Stomach (tissue), 9 donors: ENCODE measurements around the gene GPR4. TPM values are rescaled to one million over a fixed set of nuclear protein-coding genes. Genes with fewer than 3 reads are reported as not detected.

ENCODE experiments used
- DNase-seq, 2 donors: peaks; one replicate each; pipeline versions ENCODE4 v3.0.0 to v3.0.0-alpha.2; 2013 to 2019
- H3K27ac ChIP-seq, 5 donors: fragments of 200-600 bp in 4 of 5; sonication (generic) in 4 of 5; one replicate each; pipeline ENCODE4 v1.5.1; 2013 to 2019; ENCODE audit warnings: mild to moderate bottlenecking in 1 of 5, moderate library complexity in 1 of 5
- H3K27me3 ChIP-seq, 3 donors: fragments of 200-600 bp; sonication (generic); one replicate each; pipeline ENCODE4 v1.5.1; 2017 to 2019; ENCODE audit warnings: mixed run types in 1 of 3
- H3K36me3 ChIP-seq, 4 donors: fragments of 200-600 bp; sonication (generic); 1 replicate in 3 of 4; 2 replicates in 1 of 4; pipeline ENCODE4 v1.5.1; 2016 to 2019
- H3K4me1 ChIP-seq, 4 donors: fragments of 200-600 bp; sonication (generic); one replicate each; pipeline ENCODE4 v1.5.1; 2016 to 2019
- H3K4me3 ChIP-seq, 4 donors: fragments of 200-600 bp; sonication (generic) in 3 of 4; one replicate each; pipeline ENCODE4 v1.5.1; 2016 to 2019; ENCODE audit warnings: mild to moderate bottlenecking in 1 of 4
- H3K9me3 ChIP-seq, 4 donors: fragments of 200-600 bp; sonication (generic); one replicate each; pipeline ENCODE4 v1.5.1; 2016 to 2019
- CTCF ChIP-seq, 7 experiments: fragments of 450-650 bp in 4 of 7; fragments of 200-600 bp in 3 of 7; sonication (generic) in 3 of 7; IDR thresholded peaks; one replicate each; pipeline ENCODE4 v1.5.1; 2016 to 2019; ENCODE audit warnings: antibody characterized with exemption in 7 of 7, control low read depth in 2 of 7, mild to moderate bottlenecking in 1 of 7
- EP300 ChIP-seq: sonication (generic); formaldehyde crosslinking; IDR thresholded peaks from one replicate; pipeline ENCODE4 v1.6.1; 2017; ENCODE audit warnings: antibody characterized with exemption
- POLR2A ChIP-seq, 4 donors: fragments of 450-650 bp; IDR thresholded peaks; one replicate each; pipeline ENCODE4 v1.6.1; 2016; ENCODE audit warnings: antibody characterized with exemption in 4 of 4, control low read depth in 2 of 4, mild to moderate bottlenecking in 1 of 4, moderate library complexity in 1 of 4
- POLR2AphosphoS5 ChIP-seq, 3 donors: sonication (generic); formaldehyde crosslinking; IDR thresholded peaks; one replicate each; pipeline ENCODE4 v1.6.1; 2016; ENCODE audit warnings: antibody characterized with exemption in 3 of 3
- WGBS, 5 donors: extraction: QIAGEN DNeasy Blood & Tissue Kit in 3 of 5; methylation state at CpG; one replicate each; pipeline versions ENCODE4 v1.1.5 to v1.1.7; 2013 to 2018; 5-methylcytosine and 5-hydroxymethylcytosine counted together
- intact Hi-C: fragments of 100-400 bp; cut with DNase I; formaldehyde crosslinking; loops from one replicate; pipeline ENCODE4 v1.15.1; 2023; ENCODE audit warnings: low total_unique reads
- polyA plus RNA-seq, 3 donors: library from polyadenylated mRNA; stranded (reverse); fragments of 200-250 nt; gene quantifications; one replicate each; pipeline ENCODE4 v1.2.3, GENCODE V29; 2013
- total RNA-seq, 5 donors: library from RNA; depleted of rRNA; stranded (reverse); fragments of >200 nt; gene quantifications; one replicate each; pipeline versions ENCODE4 v1.1.0 to v1.2.3, GENCODE V29; 2014 to 2016
- donor health status: healthy with polysubstance abuse.
- donor health status: Bipolar disorder and iron deficiency.
- donor health status: healthy.

Gene GPR4
- total and polyA plus RNA-seq, 8 donors, result 0.60 to 5.8 (median 2.3) TPM

DNA sequence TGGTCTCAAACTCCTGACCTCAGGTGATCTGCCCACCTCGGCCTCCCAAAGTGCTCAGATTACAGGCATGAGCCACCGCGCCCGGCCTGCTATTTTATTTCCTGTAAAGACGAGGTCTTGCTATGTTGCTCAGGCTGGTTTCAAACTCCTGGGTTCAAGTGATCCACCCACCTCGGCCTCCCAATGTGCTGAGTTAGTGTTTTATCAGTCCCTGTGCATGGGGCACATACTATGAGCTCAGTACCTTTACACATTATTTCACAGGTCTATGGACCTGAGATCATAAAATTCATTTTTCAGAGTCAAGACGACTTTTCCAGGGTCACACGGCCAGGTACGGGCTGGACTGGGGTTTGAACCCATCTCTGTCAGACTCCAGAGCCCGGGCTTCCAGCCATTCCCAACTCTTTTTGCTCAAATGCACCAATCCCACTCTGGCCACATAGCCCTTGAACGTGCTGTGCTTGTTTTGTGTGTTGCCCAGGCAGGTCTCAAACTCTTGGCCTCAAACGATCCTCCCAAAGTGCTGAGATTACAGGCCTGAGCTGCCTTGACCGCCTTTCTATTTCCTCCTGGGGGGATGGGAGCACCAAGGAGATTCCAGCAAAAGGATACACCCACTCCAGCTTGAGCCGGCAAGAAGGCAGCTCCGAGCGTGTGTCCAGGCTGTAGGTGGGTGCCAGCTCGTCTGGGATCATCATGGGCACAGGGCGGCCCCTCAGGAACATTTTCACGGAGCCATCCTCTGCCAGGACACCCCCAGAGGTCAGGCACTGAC is 36.1 kb upstream of the GPR4 start:
- TF ChIP-seq POLR2AphosphoS5 (IDR thresholded peaks at IDR 0.05) (peak in 2 of 3 donors; percentile 36 to 59), POLR2A (IDR thresholded peaks at IDR 0.05) (no peak)
- Histone ChIP-seq H3K4me3 (peak overlapping the region; percentile 63 to 72 (median 68)), H3K9me3 (no peaks in the 10 kb centered on the region), H3K27me3 (no peaks in the 10 kb centered on the region), H3K27ac (peak overlapping the region in 4 of 5 donors; percentile 20 to 81 (median 76)), H3K4me1 (peaks cover 37 to 57% (median 50%) of the 10 kb centered on the region in 4 donors), H3K36me3 (no peaks in the 10 kb centered on the region)
- 52 to 60% (median 54%) methylated on average over 19 of the region's 19 CpGs for WGBS, 5 donors
- DNase-seq, result peak; percentile 44 to 85
- intact Hi-C loops, result no loop called here

DNA sequence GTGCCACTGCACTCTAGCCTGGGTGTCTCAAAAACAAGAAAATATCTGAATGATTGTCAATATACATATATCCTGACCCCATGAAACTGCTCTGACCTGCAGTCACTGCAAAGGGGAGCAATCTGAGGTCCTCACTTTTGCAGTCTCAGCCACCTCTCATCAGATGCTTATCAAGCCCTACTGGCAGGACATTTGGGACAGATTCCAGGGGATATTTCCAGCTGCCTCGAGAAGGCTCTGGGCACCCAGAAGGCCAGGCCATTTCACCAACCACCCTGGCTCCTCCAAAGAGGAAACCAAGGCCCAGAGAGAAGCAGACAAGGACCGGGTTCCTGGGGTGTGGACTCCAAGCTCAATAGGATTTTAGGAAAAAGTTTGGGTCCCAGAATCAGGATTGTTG is 34.9 kb upstream of the GPR4 start:
- Histone ChIP-seq H3K4me1 (peaks cover 26 to 54% (median 48%) of the 10 kb centered on the region in 4 donors), H3K27me3 (no peaks in the 10 kb centered on the region), H3K4me3 (no peak overlapping the region), H3K36me3 (no peaks in the 10 kb centered on the region), H3K27ac (no peak overlapping the region), H3K9me3 (no peaks in the 10 kb centered on the region)
- TF ChIP-seq POLR2A (IDR thresholded peaks at IDR 0.05) (no peak), CTCF (IDR thresholded peaks at IDR 0.05) (no peak), EP300 (no peak), POLR2AphosphoS5 (IDR thresholded peaks at IDR 0.05) (no peak)
- no peak for DNase-seq
- WGBS, 5 donors, result 54 to 62% (median 60%) methylated on average over 2 of the region's 2 CpGs
- intact Hi-C loops, result no loop called here

- WGBS, 5 donors, result 89 to 100% (median 95%) methylated on average over 1 of the region's 1 CpG
- H3K9me3 ChIP-seq, result no peaks in the 10 kb centered on the region
- intact Hi-C loops, result no loop called here
- H3K4me3 ChIP-seq, result no peak overlapping the region
- no peaks in the 10 kb centered on the region for H3K36me3 ChIP-seq
- peaks cover 19 to 49% (median 42%) of the 10 kb centered on the region in 4 donors for H3K4me1 ChIP-seq
- TF ChIP-seq POLR2A (IDR thresholded peaks at IDR 0.05), result no peak
- no peak for TF ChIP-seq POLR2AphosphoS5 (IDR thresholded peaks at IDR 0.05)
- TF ChIP-seq EP300, result no peak
- TF ChIP-seq CTCF (IDR thresholded peaks at IDR 0.05), result no peak
- no peak overlapping the region for H3K27ac ChIP-seq
- H3K27me3 ChIP-seq, result no peaks in the 10 kb centered on the region
- DNase-seq, result no peak
Observed at GRCh38 chr19:45636275-45636674, 34.3 kb upstream of the GPR4 start.

GRCh38 chr19:45632468-45633196 is 30.6 kb upstream of the GPR4 start:
- peak; percentile 79 to 89 for DNase-seq
- H3K36me3 ChIP-seq, result peaks cover 13 to 27% (median 25%) of the 10 kb centered on the region in 4 donors
- peak overlapping the region in 3 of 5 donors; percentile 14 to 50 (median 20) for H3K27ac ChIP-seq
- H3K27me3 ChIP-seq, result no peaks in the 10 kb centered on the region
- 45 to 52% (median 47%) methylated on average over 23 to 27 of the region's 27 CpGs for WGBS, 5 donors
- intact Hi-C loops, result no loop called here
- H3K4me1 ChIP-seq, result peaks cover 0 to 15% (median 11%) of the 10 kb centered on the region in 4 donors
- no peaks in the 10 kb centered on the region for H3K9me3 ChIP-seq
- no peak overlapping the region for H3K4me3 ChIP-seq
- TF ChIP-seq EP300, result no peak
- TF ChIP-seq POLR2AphosphoS5 (IDR thresholded peaks at IDR 0.05), result peak in 1 of 3 donors; percentile 58

GRCh38 chr19:45630463-45630862 is 28.5 kb upstream of the GPR4 start:
- 87 to 100% (median 91%) methylated on average over 2 of the region's 2 CpGs for WGBS, 5 donors
- Histone ChIP-seq H3K4me3 (no peak overlapping the region), H3K27me3 (no peaks in the 10 kb centered on the region), H3K4me1 (peaks cover 0 to 13% (median 8%) of the 10 kb centered on the region in 4 donors), H3K9me3 (no peaks in the 10 kb centered on the region), H3K27ac (no peak overlapping the region), H3K36me3 (peaks cover 17 to 49% (median 47%) of the 10 kb centered on the region in 4 donors)
- intact Hi-C loops, result no loop called here
- no peak for DNase-seq
- TF ChIP-seq EP300, result no peak
- no peak for TF ChIP-seq POLR2AphosphoS5 (IDR thresholded peaks at IDR 0.05)
- TF ChIP-seq POLR2A (IDR thresholded peaks at IDR 0.05), result no peak
- TF ChIP-seq CTCF (IDR thresholded peaks at IDR 0.05), result no peak
